C4-2B (cell line): ENCODE data around the gene TTC13.

Experiments
- CTCF ChIP-seq: fragments of 450-650 bp; conservative IDR thresholded peaks from 2 replicates; pipeline ENCODE4 v1.5.1; 2017; ENCODE audit warnings: mild to moderate bottlenecking
- ZFX ChIP-seq: fragments of 450-650 bp; IDR thresholded peaks from 2 replicates; pipeline ENCODE4 v1.6.1; 2017

GRCh38 chr1:231000639-231001038, 22.0 kb upstream of the TTC13 start:
- TF ChIP-seq CTCF, result no peak
- no peak for TF ChIP-seq ZFX
